HuH-7.5 (cell line): Measurements from ENCODE around the gene MAN2A1.

ENCODE experiments used
- DNase-seq: peaks from one replicate; pipeline ENCODE4 v3.0.0; 2011; ENCODE audit warnings: low spot score

Gene MAN2A1

GRCh38 chr5:109689740-109690241, at the start of gene MAN2A1:
Gene MAN2A1 (plus strand): TSS chr5:109689927. CDS start chr5:109690418, 491 bp downstream.
- peak; percentile 34 for DNase-seq

- DNase-seq = no peak
Measured at GRCh38 chr5:109640976-109641375, 48.8 kb upstream of the MAN2A1 start.

GRCh38 chr5:109643791-109644350, 45.9 kb upstream of the MAN2A1 start:
- DNase-seq = no peak

- no peak for DNase-seq
Measured at GRCh38 chr5:109644829-109645228, 44.9 kb upstream of the MAN2A1 start.

GRCh38 chr5:109645707-109646192, 44.0 kb upstream of the MAN2A1 start:
- DNase-seq = no peak

GRCh38 chr5:109649318-109649717, 40.4 kb upstream of the MAN2A1 start:
- DNase-seq = no peak

- DNase-seq = no peak
Measured at GRCh38 chr5:109650493-109650892, 39.2 kb upstream of the MAN2A1 start.

GRCh38 chr5:109652096-109652495, 37.6 kb upstream of the MAN2A1 start:
- no peak for DNase-seq

GRCh38 chr5:109653042-109653441, 36.7 kb upstream of the MAN2A1 start:
- DNase-seq = no peak

- no peak for DNase-seq
Measured at GRCh38 chr5:109653561-109654239, 36.0 kb upstream of the MAN2A1 start.

- no peak for DNase-seq
Measured at GRCh38 chr5:109654455-109654854, 35.3 kb upstream of the MAN2A1 start.

- DNase-seq = no peak
Measured at GRCh38 chr5:109655841-109656240, 33.9 kb upstream of the MAN2A1 start.

- no peak for DNase-seq
Measured at GRCh38 chr5:109656829-109657228, 32.9 kb upstream of the MAN2A1 start.

GRCh38 chr5:109659901-109660300, 29.8 kb upstream of the MAN2A1 start:
- DNase-seq = no peak

GRCh38 chr5:109660301-109660700, 29.4 kb upstream of the MAN2A1 start:
- no peak for DNase-seq

GRCh38 chr5:109668237-109668636, 21.5 kb upstream of the MAN2A1 start:
- no peak for DNase-seq

GRCh38 chr5:109668668-109669422, 20.9 kb upstream of the MAN2A1 start:
- DNase-seq = no peak

GRCh38 chr5:109669991-109670706, 19.6 kb upstream of the MAN2A1 start:
- no peak for DNase-seq

GRCh38 chr5:109671136-109671535, 18.6 kb upstream of the MAN2A1 start:
- DNase-seq = no peak

GRCh38 chr5:109674596-109674995, 15.1 kb upstream of the MAN2A1 start:
- no peak for DNase-seq

GRCh38 chr5:109676920-109677319, 12.8 kb upstream of the MAN2A1 start:
- no peak for DNase-seq

- DNase-seq = no peak
Measured at GRCh38 chr5:109678447-109678846, 11.3 kb upstream of the MAN2A1 start.
